PFSK-1 (cell line): Measurements from ENCODE around the gene ZFP36L1.

Experiments used
- FOXP2 ChIP-seq: optimal IDR thresholded peaks from 2 replicates; pipeline ENCODE3; 2011; ENCODE audit warnings: borderline replicate concordance, control low read depth, inconsistent platforms; ENCODE audit not compliant: insufficient read depth; ENCODE audit errors: extremely low read length, extremely low read depth
- POLR2AphosphoS5 ChIP-seq: IDR thresholded peaks from 2 replicates; pipeline ENCODE4 v1.6.1; 2012; ENCODE audit warnings: low read depth, mild to moderate bottlenecking, control low read depth, low read length, moderate library complexity
- SIN3A ChIP-seq: IDR thresholded peaks from 2 replicates; pipeline ENCODE4 v1.6.1; 2012; ENCODE audit warnings: mild to moderate bottlenecking, low read length, moderate library complexity, borderline replicate concordance; ENCODE audit not compliant: insufficient read depth
- TAF1 ChIP-seq: IDR thresholded peaks from 2 replicates; pipeline ENCODE4 v1.6.1; 2012; ENCODE audit warnings: low read length, control low read depth, borderline replicate concordance; ENCODE audit not compliant: insufficient read depth
- TF ChIP-seq, protein P1 (sequence below), 2 experiments: IDR thresholded peaks; 2 replicates each; pipeline versions ENCODE4 v1.6.1 to v1.8.0; 2011 to 2012; ENCODE audit warnings: low read depth in 2 of 2, low read length in 2 of 2, control low read depth in 1 of 2, inconsistent platforms in 1 of 2, mild to moderate bottlenecking in 1 of 2, moderate library complexity in 1 of 2; ENCODE audit not compliant: insufficient read depth in 1 of 2

Gene ZFP36L1

DNA sequence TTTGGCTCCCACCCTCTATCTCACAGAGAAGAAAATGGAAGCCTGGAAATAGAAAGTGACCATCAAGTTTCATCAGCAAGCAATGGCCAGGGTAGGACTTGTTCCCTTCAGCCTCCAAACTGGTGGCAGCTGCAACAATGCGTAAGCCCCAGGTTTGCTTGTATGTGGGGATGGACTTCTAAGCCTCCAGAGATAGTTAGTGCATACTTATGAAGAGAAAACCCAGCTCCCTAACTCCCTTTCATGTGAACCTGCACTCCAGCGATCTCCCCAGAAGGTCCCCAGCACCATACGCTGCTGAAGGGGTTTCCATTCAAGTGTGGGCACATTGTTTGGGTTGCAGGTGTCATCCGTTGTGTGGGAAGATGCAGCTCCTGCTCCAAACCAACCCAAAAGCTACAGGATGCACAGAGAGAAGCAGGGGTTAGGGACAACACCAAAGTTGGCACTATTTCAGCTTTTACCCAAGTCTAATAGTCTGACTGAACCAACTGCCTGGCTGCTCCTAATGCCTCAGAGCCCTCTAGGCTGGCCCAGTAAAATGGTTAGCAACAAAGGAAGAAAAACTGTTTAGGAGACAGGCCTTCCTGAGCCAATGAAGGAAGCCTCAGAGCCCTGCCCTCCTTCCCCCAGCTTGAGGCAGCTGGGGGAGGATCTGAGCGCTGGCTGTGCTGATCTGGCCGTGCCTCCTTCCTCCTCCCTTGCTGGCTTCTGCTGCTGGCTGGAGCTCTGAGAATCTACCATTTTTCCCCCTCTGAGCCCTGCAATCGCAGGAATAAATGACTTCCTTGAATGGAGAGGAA, 12.3 kb downstream of the ZFP36L1 start:
- TF ChIP-seq FOXP2 = no peak
- TF ChIP-seq, protein P1, sequence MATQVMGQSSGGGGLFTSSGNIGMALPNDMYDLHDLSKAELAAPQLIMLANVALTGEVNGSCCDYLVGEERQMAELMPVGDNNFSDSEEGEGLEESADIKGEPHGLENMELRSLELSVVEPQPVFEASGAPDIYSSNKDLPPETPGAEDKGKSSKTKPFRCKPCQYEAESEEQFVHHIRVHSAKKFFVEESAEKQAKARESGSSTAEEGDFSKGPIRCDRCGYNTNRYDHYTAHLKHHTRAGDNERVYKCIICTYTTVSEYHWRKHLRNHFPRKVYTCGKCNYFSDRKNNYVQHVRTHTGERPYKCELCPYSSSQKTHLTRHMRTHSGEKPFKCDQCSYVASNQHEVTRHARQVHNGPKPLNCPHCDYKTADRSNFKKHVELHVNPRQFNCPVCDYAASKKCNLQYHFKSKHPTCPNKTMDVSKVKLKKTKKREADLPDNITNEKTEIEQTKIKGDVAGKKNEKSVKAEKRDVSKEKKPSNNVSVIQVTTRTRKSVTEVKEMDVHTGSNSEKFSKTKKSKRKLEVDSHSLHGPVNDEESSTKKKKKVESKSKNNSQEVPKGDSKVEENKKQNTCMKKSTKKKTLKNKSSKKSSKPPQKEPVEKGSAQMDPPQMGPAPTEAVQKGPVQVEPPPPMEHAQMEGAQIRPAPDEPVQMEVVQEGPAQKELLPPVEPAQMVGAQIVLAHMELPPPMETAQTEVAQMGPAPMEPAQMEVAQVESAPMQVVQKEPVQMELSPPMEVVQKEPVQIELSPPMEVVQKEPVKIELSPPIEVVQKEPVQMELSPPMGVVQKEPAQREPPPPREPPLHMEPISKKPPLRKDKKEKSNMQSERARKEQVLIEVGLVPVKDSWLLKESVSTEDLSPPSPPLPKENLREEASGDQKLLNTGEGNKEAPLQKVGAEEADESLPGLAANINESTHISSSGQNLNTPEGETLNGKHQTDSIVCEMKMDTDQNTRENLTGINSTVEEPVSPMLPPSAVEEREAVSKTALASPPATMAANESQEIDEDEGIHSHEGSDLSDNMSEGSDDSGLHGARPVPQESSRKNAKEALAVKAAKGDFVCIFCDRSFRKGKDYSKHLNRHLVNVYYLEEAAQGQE (IDR thresholded peaks at IDR 0.05; ENCODE audit: insufficient read depth in 1 of 2, low read depth in 2 of 2, low read length in 2 of 2) = no peak
- no peak for TF ChIP-seq TAF1
- TF ChIP-seq SIN3A = no peak
- no peak for TF ChIP-seq POLR2AphosphoS5

DNA sequence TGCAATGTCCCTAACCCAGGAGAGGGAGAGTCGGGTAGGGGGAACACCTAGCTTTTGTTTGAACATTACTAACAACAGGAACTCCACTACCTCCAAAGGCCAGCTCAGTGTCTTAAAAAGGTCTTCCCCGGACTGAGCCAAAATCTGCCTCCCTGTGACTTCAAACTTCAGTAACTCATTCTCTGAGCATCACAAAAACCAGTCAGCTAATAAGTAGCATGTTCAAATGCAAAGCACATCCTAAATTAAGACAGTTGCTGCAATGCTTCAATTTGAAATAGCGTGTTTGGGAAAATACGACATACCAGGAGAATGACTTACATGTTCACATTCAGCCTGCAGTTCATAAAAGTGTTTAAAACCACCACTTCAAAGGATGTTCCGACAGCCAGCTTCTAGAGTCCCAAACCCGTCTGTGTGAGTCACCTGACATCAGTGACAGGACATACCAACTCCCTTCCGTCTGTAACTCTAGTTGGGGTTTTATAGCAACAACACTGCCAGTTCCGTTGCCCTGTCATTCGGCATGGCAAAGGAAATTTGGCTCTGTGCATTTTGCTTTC, 13.0 kb downstream of the ZFP36L1 start:
- TF ChIP-seq TAF1 (no peak), SIN3A (no peak), FOXP2 (no peak), POLR2AphosphoS5 (no peak)
- TF ChIP-seq, protein P1 (IDR thresholded peaks at IDR 0.05; ENCODE audit: insufficient read depth in 1 of 2, low read depth in 2 of 2, low read length in 2 of 2) = no peak

DNA sequence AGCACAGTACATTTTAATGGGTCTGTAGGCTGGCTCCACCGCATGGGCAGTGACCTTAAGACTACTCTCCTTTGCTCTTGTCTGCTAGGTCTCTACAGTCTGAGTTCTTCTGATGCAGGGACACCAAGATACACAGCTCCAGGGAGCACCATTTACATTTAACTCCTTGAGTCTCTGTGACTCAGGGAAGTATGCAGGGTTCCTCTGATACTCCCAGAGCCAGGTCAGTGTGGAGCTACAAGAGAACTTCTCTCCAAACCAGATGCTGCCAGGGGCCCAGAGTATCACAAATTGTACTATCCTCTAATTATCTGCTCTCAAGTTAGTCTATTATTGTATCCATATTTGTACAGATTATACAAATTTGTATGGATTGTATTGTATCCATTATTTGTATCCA, 15.2 kb downstream of the ZFP36L1 start:
- no peak for TF ChIP-seq FOXP2
- no peak for TF ChIP-seq POLR2AphosphoS5
- no peak for TF ChIP-seq TAF1
- TF ChIP-seq, protein P1 (IDR thresholded peaks at IDR 0.05; ENCODE audit: insufficient read depth in 1 of 2, low read depth in 2 of 2, low read length in 2 of 2) = no peak
- no peak for TF ChIP-seq SIN3A

DNA sequence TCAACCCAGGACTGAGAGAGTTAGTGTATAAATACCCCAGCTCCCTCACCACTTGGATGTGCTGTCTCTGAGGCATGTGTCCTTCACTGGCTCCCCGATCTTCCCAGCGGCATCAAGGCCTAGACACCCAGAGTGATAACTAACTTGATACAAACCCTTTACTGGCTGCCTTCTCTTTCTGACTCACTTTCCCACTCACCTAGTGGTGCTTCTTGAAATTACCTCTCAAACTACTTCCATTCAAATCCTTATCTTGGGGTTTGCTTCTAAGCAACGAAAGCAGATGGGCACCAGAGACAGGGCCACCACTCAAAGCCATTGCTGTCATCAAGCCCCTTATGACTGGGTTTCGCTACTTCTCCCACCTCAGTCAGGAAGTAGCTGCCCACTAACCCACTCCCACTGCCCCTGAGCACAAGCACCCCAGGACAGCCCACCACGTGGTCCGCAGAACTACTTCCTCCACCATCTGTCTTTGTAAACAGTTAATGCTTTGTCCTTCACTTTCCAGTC, 17.2 kb downstream of the ZFP36L1 start:
- TF ChIP-seq TAF1 (no peak), SIN3A (no peak), FOXP2 (no peak), POLR2AphosphoS5 (no peak)
- TF ChIP-seq, protein P1 (IDR thresholded peaks at IDR 0.05; ENCODE audit: insufficient read depth in 1 of 2, low read depth in 2 of 2, low read length in 2 of 2) = no peak
